GM11168 (cell line): Measurements from ENCODE around the gene SLK.

ENCODE experiments used
- in situ Hi-C: fragments of 300-500 bp; cut with MboI; formaldehyde crosslinking; loops from one replicate; pipeline ENCODE4 v1.12.0; 2022; ENCODE audit warnings: low sequenced_read_pairs; ENCODE audit not compliant: unreplicated experiment

Gene SLK

DNA sequence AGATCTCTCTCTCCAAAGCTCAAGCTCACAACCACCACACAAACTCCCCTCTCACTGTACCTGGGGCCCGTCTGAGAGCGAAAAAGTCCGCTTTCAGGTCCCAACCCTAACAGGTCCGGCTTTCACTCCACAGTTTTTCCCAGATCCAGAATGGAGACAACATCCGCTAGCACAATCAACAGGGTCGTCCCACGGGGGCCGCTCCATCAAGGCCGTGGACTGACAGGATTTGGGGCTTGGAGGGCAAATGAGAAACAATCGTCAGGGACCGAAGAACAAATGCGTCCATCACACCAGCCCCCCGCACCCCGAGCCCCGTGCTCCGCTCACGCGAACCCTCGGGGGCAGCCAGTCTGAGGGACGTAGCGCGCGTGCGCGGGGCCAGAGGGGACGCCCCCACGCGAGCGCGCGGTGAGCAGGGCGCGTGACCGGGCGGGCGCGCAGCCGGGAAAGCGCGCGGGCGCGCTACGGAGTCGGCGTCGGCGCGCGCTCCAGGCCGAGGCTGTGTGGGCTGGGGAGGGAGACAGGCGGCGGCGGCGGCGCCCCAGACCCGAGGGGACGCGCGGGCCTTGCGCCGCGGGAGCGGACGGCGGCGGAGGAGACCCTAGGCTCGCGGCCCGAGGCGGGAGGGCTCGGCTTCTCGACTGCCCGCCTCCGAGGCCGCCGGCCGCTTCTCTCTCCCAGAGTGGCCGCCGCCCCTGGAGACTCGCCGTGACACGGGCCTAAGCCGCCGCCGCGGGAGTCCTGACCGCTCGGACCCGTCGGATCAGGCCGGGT, at the start of gene SLK:
SLK (plus strand) TSS at position 470 of the 777 bp plus-strand sequence. CDS start 606 bp downstream, outside the sequence.
- in situ Hi-C loops = no loop called here

- in situ Hi-C loops = no loop called here
Observed at GRCh38 chr10:103917302-103918052, 49.5 kb upstream of the SLK start.

DNA sequence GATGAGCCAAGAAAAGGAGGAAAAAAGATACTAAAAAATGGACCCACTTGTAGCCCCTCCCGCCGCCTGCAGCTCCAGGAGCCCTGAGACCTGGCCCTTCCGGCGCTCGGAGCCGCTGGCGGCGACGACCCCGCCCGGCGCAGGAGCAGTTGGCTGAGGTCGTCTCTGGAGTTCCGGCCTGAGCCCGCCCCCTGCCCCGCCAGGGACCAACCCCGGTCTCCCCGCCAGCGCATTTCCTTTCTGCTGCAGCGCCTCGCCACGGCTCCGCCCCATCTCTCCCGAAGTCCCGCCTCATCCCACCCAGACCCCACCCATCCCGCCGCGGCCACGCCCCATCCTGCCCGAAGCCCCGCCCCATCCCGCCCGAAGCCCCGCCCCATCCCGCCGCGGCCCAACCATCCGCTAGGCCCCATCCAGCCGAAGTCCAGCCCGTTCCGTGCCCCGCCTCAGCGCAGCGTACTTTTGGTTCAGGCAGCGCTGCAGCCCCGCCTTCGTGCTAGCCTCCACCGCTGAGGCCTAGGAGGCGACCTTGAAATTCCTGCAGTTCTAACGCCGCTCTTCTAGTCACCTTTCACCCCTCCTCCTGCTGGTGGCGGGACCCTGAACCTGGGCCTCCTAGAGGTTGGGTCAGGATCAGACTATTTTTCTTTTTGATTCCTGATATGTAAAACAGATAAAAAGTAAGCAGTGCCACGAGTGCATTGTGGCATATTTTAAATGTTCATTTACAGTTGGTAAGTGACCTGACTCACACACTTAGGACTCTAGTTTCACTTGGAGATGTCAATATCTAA, 48.7 kb upstream of the SLK start, which contains the start of gene STN1:
STN1 (minus strand) TSS at position 132 of the 794 bp plus-strand sequence. CDS start 590 bp downstream, outside the sequence.
- in situ Hi-C loops = no loop called here

GRCh38 chr10:103919648-103920025, 47.3 kb upstream of the SLK start:
- in situ Hi-C loops = no loop called here

DNA sequence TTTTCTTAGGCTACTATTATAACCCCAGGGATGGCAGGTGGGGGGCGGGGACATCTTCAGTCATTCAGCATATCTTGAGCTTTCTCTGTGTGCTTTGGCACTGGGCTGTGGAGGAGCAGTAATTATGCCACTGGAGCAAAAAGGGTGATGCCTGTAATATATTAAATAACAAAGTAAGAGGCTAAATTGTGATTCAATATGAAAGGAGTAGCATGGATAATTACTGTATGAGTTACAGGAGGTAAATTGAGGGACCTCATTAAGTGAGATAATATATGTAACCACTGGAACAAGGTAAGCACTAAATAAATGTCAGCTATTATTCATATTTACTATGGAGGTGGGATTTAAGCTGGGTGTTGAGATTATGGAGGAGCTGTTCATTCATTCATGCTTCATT, 45.7 kb upstream of the SLK start:
- in situ Hi-C loops = no loop called here

GRCh38 chr10:103921750-103922195, 45.2 kb upstream of the SLK start:
- in situ Hi-C loops = no loop called here

GRCh38 chr10:103922659-103923058, 44.3 kb upstream of the SLK start:
- in situ Hi-C loops = no loop called here

- in situ Hi-C loops = no loop called here
Observed at GRCh38 chr10:103923502-103923901, 43.4 kb upstream of the SLK start.

DNA sequence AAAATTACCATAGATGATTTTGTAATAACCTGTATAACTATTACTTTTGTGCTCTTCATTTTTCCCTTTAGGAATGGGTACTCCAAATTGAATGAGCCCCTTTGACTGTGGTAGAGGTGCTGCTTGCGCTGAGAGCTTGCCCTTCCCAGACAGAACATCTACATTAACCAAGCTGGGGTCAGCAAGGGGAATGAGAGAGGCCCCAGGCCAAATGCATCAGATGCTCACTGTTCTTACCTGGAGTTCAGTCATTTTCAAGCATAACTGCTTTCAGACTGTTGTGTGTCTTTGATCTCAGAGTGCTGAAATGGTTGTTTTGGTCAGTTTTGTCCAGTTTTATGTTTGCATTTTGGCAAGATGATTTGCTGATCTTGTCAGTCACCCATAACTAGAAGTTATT, 41.3 kb upstream of the SLK start:
- in situ Hi-C loops = no loop called here

DNA sequence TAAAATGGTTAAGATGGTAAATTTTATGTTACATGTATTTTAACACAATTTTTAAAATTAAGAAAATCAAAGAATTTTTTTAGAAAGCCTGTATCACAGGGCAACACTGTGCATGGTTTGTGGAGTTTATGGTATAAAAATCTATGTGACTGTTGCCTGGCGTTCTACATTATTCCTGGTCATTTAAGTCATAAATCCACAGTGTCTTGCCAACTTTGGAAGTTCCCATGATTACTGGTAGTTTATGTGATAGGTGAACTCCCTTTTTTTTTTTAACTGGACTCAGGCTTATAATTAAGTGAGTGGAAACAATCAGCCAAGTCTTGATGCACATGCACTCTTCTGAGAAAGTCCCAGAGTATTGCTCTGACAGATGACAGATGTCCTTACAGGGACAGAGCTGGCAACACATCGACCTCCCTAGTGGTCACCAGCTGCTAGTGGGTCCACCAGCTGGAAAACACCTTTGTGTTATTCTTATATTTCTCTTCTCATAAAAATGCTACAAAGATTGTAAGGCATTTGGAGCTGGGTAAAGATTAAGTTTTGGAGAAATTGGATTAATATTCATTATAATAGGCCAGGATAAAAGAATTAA, 40.1 kb upstream of the SLK start:
- in situ Hi-C loops = no loop called here

DNA sequence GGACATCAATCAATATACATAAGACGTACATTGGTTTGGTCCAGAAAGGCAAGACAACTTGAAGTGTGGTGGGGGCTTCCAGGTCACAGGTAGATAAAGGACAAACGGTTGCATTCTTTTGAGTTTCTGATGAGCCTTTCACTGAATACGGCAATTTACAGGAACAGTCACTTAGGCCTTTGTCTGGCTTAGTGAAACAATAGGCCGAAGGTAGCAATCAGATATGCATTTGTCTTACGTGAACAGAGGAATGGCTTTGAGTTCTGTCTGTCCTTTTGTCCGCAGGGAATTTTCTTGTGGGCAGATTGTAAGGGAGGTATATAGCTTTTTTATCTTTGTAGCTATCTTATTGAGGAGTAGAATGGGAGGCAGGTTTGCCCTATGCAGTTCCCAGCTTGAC, 38.2 kb upstream of the SLK start:
- in situ Hi-C loops = no loop called here

DNA sequence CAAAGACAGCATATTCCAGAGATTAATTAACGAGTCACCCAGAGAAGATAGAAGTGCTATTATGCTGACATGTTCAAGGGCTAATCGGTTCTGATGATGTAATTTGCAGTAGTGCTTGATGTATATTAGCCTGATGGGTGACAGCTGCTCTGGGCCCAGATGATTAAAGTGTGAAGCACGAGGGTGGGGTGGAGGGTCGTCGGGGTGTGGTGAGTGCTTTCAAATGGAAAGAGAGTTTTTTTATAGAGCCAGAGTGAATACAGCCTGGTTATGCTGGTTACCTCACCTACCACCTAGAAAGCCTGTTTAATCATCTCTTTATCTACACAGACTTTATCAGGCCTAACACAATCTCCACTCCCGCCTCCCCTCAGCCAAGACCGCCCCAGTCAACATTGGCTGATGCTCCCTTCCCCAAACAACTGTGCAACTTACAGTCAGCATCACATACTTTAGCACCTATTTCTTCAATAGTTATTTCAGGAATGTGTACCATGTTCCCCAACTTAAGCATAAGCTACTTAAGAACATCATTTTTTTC, 37.5 kb upstream of the SLK start:
- in situ Hi-C loops = no loop called here

DNA sequence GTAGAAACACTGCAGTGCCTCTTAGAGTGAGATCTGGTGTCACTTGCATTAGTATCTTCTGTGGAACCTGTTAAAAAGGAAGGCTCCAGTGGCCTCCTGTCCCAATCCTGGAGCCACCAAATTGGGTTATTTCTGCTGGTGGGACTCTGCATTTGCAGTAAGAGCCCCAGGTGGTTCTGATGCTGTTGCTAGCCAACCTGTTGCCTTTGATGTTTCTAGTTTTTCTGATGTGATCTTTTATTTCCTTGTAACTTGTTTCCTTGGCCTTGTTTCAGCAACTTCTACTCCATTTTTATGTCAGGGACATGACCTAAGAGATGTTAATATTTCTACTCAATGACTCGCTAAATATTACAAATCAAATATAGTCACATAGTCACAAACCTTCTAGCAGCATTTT, 36.5 kb upstream of the SLK start:
- in situ Hi-C loops = no loop called here

- in situ Hi-C loops = no loop called here
Observed at GRCh38 chr10:103930881-103931280, 36.1 kb upstream of the SLK start.

GRCh38 chr10:103931603-103932002, 35.3 kb upstream of the SLK start:
- in situ Hi-C loops = no loop called here

DNA sequence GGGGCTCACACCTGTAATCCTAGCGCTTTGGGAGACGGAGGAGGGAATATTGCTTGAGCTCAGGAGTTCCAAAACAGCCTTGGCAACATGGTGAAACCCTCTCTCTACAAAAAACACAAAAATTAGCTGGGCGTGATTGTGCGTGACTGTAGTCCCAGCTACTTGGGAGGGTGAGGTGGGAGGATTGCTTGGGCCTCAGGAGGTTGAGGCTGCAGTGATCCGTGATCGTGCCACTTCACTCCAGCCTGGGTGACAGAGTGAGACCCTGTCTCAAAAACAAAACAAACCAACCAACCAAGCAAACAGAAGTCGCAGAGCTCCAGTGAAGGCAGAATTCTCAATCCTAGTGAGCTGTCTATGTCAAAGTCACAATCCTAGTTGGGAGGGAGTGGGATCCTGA, 34.7 kb upstream of the SLK start:
- in situ Hi-C loops = no loop called here

DNA sequence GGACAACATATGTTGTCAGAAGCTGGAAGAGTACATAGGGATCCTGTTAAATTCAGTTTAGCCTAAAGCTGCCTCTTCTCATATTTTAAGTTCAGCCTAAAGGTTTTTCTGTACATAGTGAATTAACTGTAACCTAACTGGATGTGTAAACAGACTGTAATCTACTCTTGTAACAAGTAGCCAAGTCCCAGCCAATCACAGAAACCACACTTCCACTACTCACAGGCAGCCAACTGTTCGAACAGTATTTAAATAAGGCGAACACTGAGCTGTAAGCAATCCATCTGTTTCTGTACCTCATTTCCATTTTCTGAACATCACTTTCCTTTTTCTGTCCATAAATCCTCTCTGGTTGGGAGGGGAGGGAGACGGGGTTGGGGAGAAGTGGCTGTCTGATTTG, 34.0 kb upstream of the SLK start:
- in situ Hi-C loops = no loop called here

DNA sequence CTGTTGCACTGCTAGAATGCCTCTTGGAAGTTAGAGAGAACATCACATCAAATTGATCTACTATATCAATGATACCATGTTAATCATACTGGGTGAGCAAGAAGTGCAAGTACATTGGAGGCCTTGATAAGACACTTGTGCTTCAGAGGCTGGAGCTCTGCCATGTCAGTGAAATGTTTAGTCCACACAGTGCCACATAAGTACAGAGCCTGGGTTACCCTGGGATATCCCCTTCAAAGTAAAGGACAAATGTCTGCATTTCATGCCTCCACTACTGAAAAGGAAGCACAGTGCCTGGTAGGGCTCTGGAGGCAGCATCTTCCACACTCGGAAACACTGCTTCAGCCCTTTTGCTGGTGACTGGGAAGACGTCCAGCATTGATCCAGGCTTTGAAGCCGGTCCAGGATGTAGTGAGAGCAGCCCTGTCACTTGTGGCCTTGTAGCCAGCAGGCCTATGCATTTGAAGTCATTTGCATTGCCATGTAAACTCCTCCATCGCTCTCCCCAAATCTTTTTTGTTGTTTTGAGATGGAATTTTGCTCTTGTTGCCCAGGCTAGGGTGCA, 33.3 kb upstream of the SLK start:
- in situ Hi-C loops = no loop called here

- in situ Hi-C loops = no loop called here
Observed at GRCh38 chr10:103934308-103934707, 32.6 kb upstream of the SLK start.

DNA sequence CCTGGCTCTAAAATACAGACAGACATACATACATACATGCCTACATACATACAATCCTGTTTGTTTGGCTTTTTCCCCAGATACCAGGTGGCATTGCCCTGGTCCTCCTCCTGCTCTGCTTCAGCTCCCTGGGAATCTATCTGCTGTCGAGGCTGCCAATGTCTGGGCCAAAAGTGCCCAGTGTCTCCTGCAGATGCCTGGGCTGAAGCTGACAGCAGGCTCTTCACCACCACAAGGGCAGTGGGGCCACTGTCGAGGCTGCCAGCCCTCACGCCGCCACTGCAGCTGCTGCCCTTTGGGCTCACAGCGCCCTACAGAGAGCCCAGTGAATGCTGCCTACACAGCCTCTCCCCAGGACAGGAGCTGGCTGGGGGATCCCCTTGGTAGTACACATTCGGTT, 30.9 kb upstream of the SLK start:
- in situ Hi-C loops = no loop called here
